H9 (cell line): ENCODE results near the gene MEP1A. TPM values are rescaled to one million over a fixed set of nuclear protein-coding genes. Genes with fewer than 3 reads are reported as not detected.

ENCODE experiments used
- DNase-seq: peaks from one replicate; pipeline ENCODE4 v3.0.0-alpha.2; 2017
- H2AFZ ChIP-seq: one replicate; pipeline ENCODE4 v1.6.1; 2013; ENCODE audit warnings: mild to moderate bottlenecking, low read length, control low read depth, moderate library complexity
- H2AK5ac ChIP-seq: 2 replicates; pipeline ENCODE4 v1.6.1; 2013; ENCODE audit warnings: low read length, control low read depth, mixed read lengths; ENCODE audit not compliant: insufficient read length
- H2BK120ac ChIP-seq: one replicate; pipeline ENCODE4 v1.6.1; 2013; ENCODE audit warnings: low read depth, mild to moderate bottlenecking, low read length, control low read depth, inconsistent platforms; ENCODE audit not compliant: poor library complexity, severe bottlenecking
- H2BK12ac ChIP-seq: 2 replicates; pipeline ENCODE4 v1.6.1; 2013; ENCODE audit warnings: low read length, control low read depth, mixed read lengths, low read depth; ENCODE audit not compliant: insufficient read length
- H2BK15ac ChIP-seq: 2 replicates; pipeline ENCODE4 v1.6.1; 2013; ENCODE audit warnings: low read depth, low read length, control low read depth
- H2BK20ac ChIP-seq: one replicate; pipeline ENCODE4 v1.6.1; 2013; ENCODE audit warnings: low read depth, mild to moderate bottlenecking, low read length, control low read depth, inconsistent platforms; ENCODE audit not compliant: poor library complexity, severe bottlenecking
- H2BK5ac ChIP-seq: 2 replicates; pipeline ENCODE4 v1.6.1; 2013; ENCODE audit warnings: low read length, control low read depth, mixed read lengths; ENCODE audit not compliant: insufficient read length
- H3K14ac ChIP-seq: 2 replicates; pipeline ENCODE4 v1.6.1; 2013; ENCODE audit warnings: low read length, control low read depth; ENCODE audit not compliant: insufficient read depth
- H3K18ac ChIP-seq: 2 replicates; pipeline ENCODE4 v1.6.1; 2013; ENCODE audit warnings: low read depth, mild to moderate bottlenecking, mixed read lengths, low read length, control low read depth; ENCODE audit not compliant: insufficient read length
- H3K23ac ChIP-seq: 2 replicates; pipeline ENCODE4 v1.6.1; 2013; ENCODE audit warnings: low read length, control low read depth, mixed read lengths, low read depth; ENCODE audit not compliant: insufficient read length
- H3K23me2 ChIP-seq: 2 replicates; pipeline ENCODE4 v1.6.1; 2013; ENCODE audit warnings: low read depth, mild to moderate bottlenecking, mixed read lengths, low read length, control low read depth; ENCODE audit not compliant: insufficient read length, poor library complexity, severe bottlenecking
- H3K27ac ChIP-seq: 2 replicates; pipeline ENCODE4 v1.5.1; 2013; ENCODE audit warnings: low read length, control low read depth, mixed read lengths, low read depth; ENCODE audit not compliant: insufficient read length
- H3K27me3 ChIP-seq: 2 replicates; pipeline ENCODE4 v1.6.1; 2013; ENCODE audit warnings: low read length, control low read depth, inconsistent platforms; ENCODE audit not compliant: insufficient read depth
- H3K4ac ChIP-seq: 2 replicates; pipeline ENCODE4 v1.6.1; 2013; ENCODE audit warnings: low read depth, mild to moderate bottlenecking, control low read depth, inconsistent platforms, low read length, moderate library complexity
- H3K4me1 ChIP-seq: 2 replicates; pipeline ENCODE4 v1.6.1; 2013; ENCODE audit warnings: low read length, control low read depth, inconsistent platforms; ENCODE audit not compliant: insufficient read depth
- H3K4me2 ChIP-seq: 2 replicates; pipeline ENCODE4 v1.6.1; 2013; ENCODE audit warnings: low read length, control low read depth, mixed read lengths; ENCODE audit not compliant: insufficient read length, insufficient read depth
- H3K56ac ChIP-seq: 2 replicates; pipeline ENCODE4 v1.6.1; 2013; ENCODE audit warnings: low read depth, mild to moderate bottlenecking, mixed read lengths, low read length, control low read depth; ENCODE audit not compliant: insufficient read length
- H3K79me1 ChIP-seq: 2 replicates; pipeline ENCODE4 v1.6.1; 2013; ENCODE audit warnings: low read depth, mild to moderate bottlenecking, moderate library complexity, low read length, control low read depth, inconsistent platforms; ENCODE audit not compliant: insufficient read depth, poor library complexity, severe bottlenecking
- H3K79me2 ChIP-seq: 2 replicates; pipeline ENCODE4 v1.6.1; 2013; ENCODE audit warnings: low read length, control low read depth, inconsistent platforms; ENCODE audit not compliant: insufficient read depth
- H3K9ac ChIP-seq: 2 replicates; pipeline ENCODE4 v1.6.1; 2013; ENCODE audit warnings: low read length, control low read depth, mixed read lengths; ENCODE audit not compliant: insufficient read length; ENCODE audit errors: extremely low read depth
- H3K9me3 ChIP-seq: one replicate; pipeline ENCODE4 v1.6.1; 2013; ENCODE audit warnings: low read depth, low read length, inconsistent platforms; ENCODE audit not compliant: control insufficient read depth
- H3T11ph ChIP-seq: one replicate; pipeline ENCODE4 v1.6.1; 2013; ENCODE audit warnings: mild to moderate bottlenecking, low read length, control low read depth, inconsistent platforms
- H4K20me1 ChIP-seq: one replicate; pipeline ENCODE4 v1.6.1; 2013; ENCODE audit not compliant: control insufficient read depth, insufficient read length, insufficient read depth
- H4K5ac ChIP-seq: 2 replicates; pipeline ENCODE4 v1.6.1; 2013; ENCODE audit warnings: low read depth, mild to moderate bottlenecking, mixed read lengths, low read length, control low read depth; ENCODE audit not compliant: insufficient read length
- H4K8ac ChIP-seq: replicated peaks from 2 replicates; pipeline ENCODE4 v1.6.1; 2013; ENCODE audit warnings: low read length, control low read depth, mixed read lengths, low read depth; ENCODE audit not compliant: insufficient read length
- H4K91ac ChIP-seq: 2 replicates; pipeline ENCODE4 v1.6.1; 2013; ENCODE audit warnings: low read depth, mild to moderate bottlenecking, moderate library complexity, mixed read lengths, low read length, control low read depth; ENCODE audit not compliant: insufficient read length
- H3K27ac Mint-ChIP-seq, 3 experiments: 2 replicates in 2 of 3; 3 replicates in 1 of 3; pipeline ENCODE4 v1.8.0; 2020 to 2021; ENCODE audit warnings: mixed read lengths in 3 of 3, mild to moderate bottlenecking in 1 of 3, moderate library complexity in 1 of 3
- H3K27me3 Mint-ChIP-seq: 2 replicates; pipeline ENCODE4 v1.8.0; 2021; ENCODE audit warnings: low read depth, mild to moderate bottlenecking, moderate library complexity, mixed read lengths
- H3K36me3 Mint-ChIP-seq, 3 experiments: 2 replicates in 2 of 3; 3 replicates in 1 of 3; pipeline ENCODE4 v1.8.0; 2020 to 2021; ENCODE audit warnings: low read depth in 3 of 3, mixed read lengths in 3 of 3; ENCODE audit not compliant: insufficient read depth in 1 of 3
- H3K4me1 Mint-ChIP-seq, 2 experiments: 2 replicates each; pipeline ENCODE4 v1.8.0; 2020; ENCODE audit warnings: mixed read lengths in 2 of 2
- H3K4me3 Mint-ChIP-seq, 2 experiments: 2 replicates in 1 of 2; 3 replicates in 1 of 2; pipeline ENCODE4 v1.8.0; 2020 to 2021; ENCODE audit warnings: mild to moderate bottlenecking in 2 of 2, mixed read lengths in 2 of 2, moderate library complexity in 1 of 2
- H3K9me3 Mint-ChIP-seq, 2 experiments: 2 replicates in 1 of 2; 3 replicates in 1 of 2; pipeline ENCODE4 v1.8.0; 2020; ENCODE audit warnings: mild to moderate bottlenecking in 2 of 2, mixed read lengths in 2 of 2, moderate library complexity in 1 of 2
- WGBS: extraction: QIAGEN DNeasy Blood & Tissue Kit; methylation state at CpG from one replicate; pipeline ENCODE4 v1.1.7; 2013; ENCODE audit warnings: missing lambda C conversion rate, low lambda C conversion rate, mixed read lengths; ENCODE audit not compliant: insufficient read length; ENCODE audit errors: extremely low coverage; 5-methylcytosine and 5-hydroxymethylcytosine counted together
- total RNA-seq: library from RNA; stranded (reverse); gene quantifications from 2 replicates; pipeline ENCODE4 v1.2.1, GENCODE V29; 2021
- TF ChIP-seq, protein P1 (sequence below): fragments of 200-600 bp; sonication (generic); conservative IDR thresholded peaks from 3 replicates; pipeline ENCODE4 v1.8.0; 2021; ENCODE audit warnings: antibody characterized with exemption, mild to moderate bottlenecking

Gene MEP1A
- total RNA-seq, 1 experiment from 2014 or later: not detected

GRCh38 chr6:46888031-46888430, 94.8 kb downstream of the MEP1A start:
- no peak overlapping the region for H4K91ac ChIP-seq
- no peak overlapping the region for H3K14ac ChIP-seq
- no peak overlapping the region for H2BK12ac ChIP-seq
- no peak overlapping the region for H4K8ac ChIP-seq
- H3K27ac ChIP-seq: no peak overlapping the region
- Mint-ChIP-seq H3K27me3 (no peaks in the 10 kb centered on the region), H3K36me3 (no peaks in the 10 kb centered on the region), H3K4me1 (no peaks in the 10 kb centered on the region), H3K27ac (no peak overlapping the region), H3K4me3 (no peak overlapping the region), H3K9me3 (no peaks in the 10 kb centered on the region)
- no peaks in the 10 kb centered on the region for H3K27me3 ChIP-seq
- H3T11ph ChIP-seq: no peak overlapping the region
- H2BK120ac ChIP-seq: no peak overlapping the region
- H3K79me2 ChIP-seq: no peaks in the 10 kb centered on the region
- no peak overlapping the region for H3K56ac ChIP-seq
- H2BK15ac ChIP-seq: no peak overlapping the region
- H3K9me3 ChIP-seq: no peaks in the 10 kb centered on the region
- H2AFZ ChIP-seq: no peak overlapping the region
- H3K9ac ChIP-seq: no peak overlapping the region
- H3K23ac ChIP-seq: no peak overlapping the region
- no peaks in the 10 kb centered on the region for H4K20me1 ChIP-seq
- TF ChIP-seq, protein P1, sequence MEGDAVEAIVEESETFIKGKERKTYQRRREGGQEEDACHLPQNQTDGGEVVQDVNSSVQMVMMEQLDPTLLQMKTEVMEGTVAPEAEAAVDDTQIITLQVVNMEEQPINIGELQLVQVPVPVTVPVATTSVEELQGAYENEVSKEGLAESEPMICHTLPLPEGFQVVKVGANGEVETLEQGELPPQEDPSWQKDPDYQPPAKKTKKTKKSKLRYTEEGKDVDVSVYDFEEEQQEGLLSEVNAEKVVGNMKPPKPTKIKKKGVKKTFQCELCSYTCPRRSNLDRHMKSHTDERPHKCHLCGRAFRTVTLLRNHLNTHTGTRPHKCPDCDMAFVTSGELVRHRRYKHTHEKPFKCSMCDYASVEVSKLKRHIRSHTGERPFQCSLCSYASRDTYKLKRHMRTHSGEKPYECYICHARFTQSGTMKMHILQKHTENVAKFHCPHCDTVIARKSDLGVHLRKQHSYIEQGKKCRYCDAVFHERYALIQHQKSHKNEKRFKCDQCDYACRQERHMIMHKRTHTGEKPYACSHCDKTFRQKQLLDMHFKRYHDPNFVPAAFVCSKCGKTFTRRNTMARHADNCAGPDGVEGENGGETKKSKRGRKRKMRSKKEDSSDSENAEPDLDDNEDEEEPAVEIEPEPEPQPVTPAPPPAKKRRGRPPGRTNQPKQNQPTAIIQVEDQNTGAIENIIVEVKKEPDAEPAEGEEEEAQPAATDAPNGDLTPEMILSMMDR: no peak
- H3K23me2 ChIP-seq: no peaks in the 10 kb centered on the region
- no peak overlapping the region for H4K5ac ChIP-seq
- H2AK5ac ChIP-seq: no peak overlapping the region
- no peak overlapping the region for H3K18ac ChIP-seq
- no peak for DNase-seq
- no peak overlapping the region for H2BK5ac ChIP-seq
- H3K4ac ChIP-seq: no peak overlapping the region
- WGBS: no CpG with 5 or more reads among the region's 3 CpGs
- H3K79me1 ChIP-seq: no peaks in the 10 kb centered on the region
- H3K4me2 ChIP-seq: no peak overlapping the region
- H2BK20ac ChIP-seq: no peak overlapping the region
- no peaks in the 10 kb centered on the region for H3K4me1 ChIP-seq
